CD4-positive, alpha-beta T cell (primary cell): ENCODE results near the gene HLA-DPA1. TPM values are rescaled to one million over a fixed set of nuclear protein-coding genes. Genes with fewer than 3 reads are reported as not detected.

Source experiments
- ATAC-seq: fragments of 200-7000 bp; cut with Tn5 transposase; one replicate; pipeline ENCODE4 v1.10.0; 2022; ENCODE audit warnings: mild to moderate bottlenecking; ENCODE audit not compliant: poor library complexity
- CTCF ChIA-PET: fragments of 350-600 bp; sonication (Branson Sonifier 250); formaldehyde crosslinking; loops from one replicate; lab custom pipeline; 2021; ENCODE audit warnings: antibody characterized with exemption, inconsistent platforms; lab: Charles Lee
- POLR2A ChIA-PET: fragments of 350-600 bp; sonication (Branson Sonifier 250); formaldehyde crosslinking; loops from one replicate; lab custom pipeline; 2021; ENCODE audit warnings: antibody characterized with exemption, inconsistent platforms; lab: Charles Lee
- DNase-seq, 14 experiments: peaks; one replicate each; pipeline ENCODE4 v3.0.0-alpha.2; 2013 to 2020; ENCODE audit warnings: mixed read lengths in 2 of 14
- H3K27ac ChIP-seq, 2 donors: one replicate each; pipeline versions ENCODE4 v1.5.1 to v1.7.0; 2013; ENCODE audit warnings: low read length in 2 of 2, low read depth in 1 of 2, mild to moderate bottlenecking in 1 of 2
- H3K27me3 ChIP-seq, 2 experiments: 1 replicate in 1 of 2; 2 replicates in 1 of 2; pipeline versions ENCODE4 v1.6.1 to v1.7.0; 2013; ENCODE audit warnings: low read length in 2 of 2, control low read depth in 1 of 2, mild to moderate bottlenecking in 1 of 2, moderate library complexity in 1 of 2; ENCODE audit not compliant: insufficient read depth in 2 of 2, control insufficient read depth in 1 of 2
- H3K36me3 ChIP-seq: one replicate; pipeline ENCODE4 v1.6.1; 2013; ENCODE audit warnings: low read length, control low read depth; ENCODE audit not compliant: insufficient read depth
- H3K4me1 ChIP-seq: one replicate; pipeline ENCODE4 v1.6.1; 2013; ENCODE audit warnings: low read length, control low read depth; ENCODE audit not compliant: insufficient read depth
- H3K4me3 ChIP-seq: one replicate; pipeline ENCODE4 v1.5.1; 2013; ENCODE audit warnings: mild to moderate bottlenecking, low read length, moderate library complexity
- H3K9me3 ChIP-seq, 2 experiments: 1 replicate in 1 of 2; 2 replicates in 1 of 2; pipeline versions ENCODE4 v1.6.1 to v1.7.0; 2013; ENCODE audit warnings: low read length in 2 of 2, mild to moderate bottlenecking in 2 of 2, control low read depth in 1 of 2, moderate library complexity in 1 of 2; ENCODE audit not compliant: control insufficient read depth in 1 of 2, insufficient read depth in 1 of 2
- H3K27ac Mint-ChIP-seq: one replicate; pipeline ENCODE4 v1.8.0; 2020; ENCODE audit warnings: mixed read lengths
- H3K27me3 Mint-ChIP-seq: one replicate; pipeline ENCODE4 v1.8.0; 2021; ENCODE audit warnings: mixed read lengths
- H3K36me3 Mint-ChIP-seq: one replicate; pipeline ENCODE4 v1.8.0; 2021; ENCODE audit warnings: low read depth, mixed read lengths
- H3K4me1 Mint-ChIP-seq: one replicate; pipeline ENCODE4 v1.8.0; 2021; ENCODE audit warnings: low read depth, mixed read lengths
- H3K4me3 Mint-ChIP-seq: one replicate; pipeline ENCODE4 v1.8.0; 2020; ENCODE audit warnings: mild to moderate bottlenecking, mixed read lengths
- H3K9me3 Mint-ChIP-seq: one replicate; pipeline ENCODE4 v1.8.0; 2020; ENCODE audit warnings: mixed read lengths
- CTCF ChIP-seq: fragments of 200-600 bp; IDR thresholded peaks from one replicate; pipeline ENCODE4 v1.8.0; 2022; ENCODE audit warnings: antibody characterized with exemption, mild to moderate bottlenecking
- intact Hi-C, 2 experiments: fragments of 100-400 bp; cut with DNase I in 1 of 2; cut with micrococcal nuclease in 1 of 2; formaldehyde crosslinking; loops; one replicate each; pipeline versions ENCODE4 v1.15.1 to v1.9.0; 2023 to 2025; cut with DNase I, micrococcal nuclease
- total RNA-seq, 174 experiments: library from RNA in 2 of 174; stranded (reverse) in 2 of 174; gene quantifications; one replicate each; pipeline ENCODE4 v1.2.3 and lab custom pipeline; 2021 to 2026

The HLA-DPA1 gene
- total RNA-seq, 2 experiments from 2014 or later = 19.4 to 19.9 TPM

- no peak for TF ChIP-seq CTCF
- CTCF ChIA-PET = no interaction called here
- H3K4me1 Mint-ChIP-seq = no peaks in the 10 kb centered on the region
- H3K36me3 ChIP-seq = no peaks in the 10 kb centered on the region
- peaks cover 6% of the 10 kb centered on the region for H3K9me3 Mint-ChIP-seq
- POLR2A ChIA-PET = no interaction called here
- no peak overlapping the region for H3K4me3 Mint-ChIP-seq
- H3K27ac Mint-ChIP-seq = no peak overlapping the region
- no peaks in the 10 kb centered on the region for H3K4me1 ChIP-seq
- no peak overlapping the region for H3K4me3 ChIP-seq
- no peak overlapping the region for H3K27ac ChIP-seq
- peaks cover 0 to 10% of the 10 kb centered on the region in 2 experiments for H3K27me3 ChIP-seq
- no peaks in the 10 kb centered on the region for H3K36me3 Mint-ChIP-seq
- peaks cover 0 to under 1% of the 10 kb centered on the region in 2 experiments for H3K9me3 ChIP-seq
- DNase-seq = no peak
- H3K27me3 Mint-ChIP-seq = peaks cover 60% of the 10 kb centered on the region
- intact Hi-C loops = no loop called here
- no peak for ATAC-seq
Observed at GRCh38 chr6:33105916-33106871, 32.7 kb upstream of the HLA-DPA1 start.

DNA sequence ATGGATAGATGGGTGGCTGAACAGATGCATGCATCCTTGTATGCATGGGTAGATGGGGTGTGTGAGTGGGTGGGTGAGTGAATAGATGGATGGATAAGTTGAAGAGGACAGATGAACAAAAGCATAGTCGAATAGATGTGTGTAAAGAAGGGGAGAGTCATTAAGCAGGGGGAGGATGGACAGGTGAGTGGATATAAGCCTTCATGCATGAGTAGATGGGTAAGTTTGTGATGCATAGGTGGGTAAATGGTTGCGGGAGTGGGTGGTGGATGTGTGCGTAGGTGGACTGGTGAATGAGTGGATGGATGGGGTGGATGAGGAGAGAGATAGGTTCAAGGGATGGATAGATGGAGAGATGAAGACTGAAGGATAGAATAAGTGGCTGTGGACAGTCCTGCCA is 31.9 kb upstream of the HLA-DPA1 start:
- CTCF ChIA-PET = no interaction called here
- Mint-ChIP-seq H3K9me3 (peaks cover 6% of the 10 kb centered on the region), H3K4me1 (no peaks in the 10 kb centered on the region), H3K36me3 (no peaks in the 10 kb centered on the region), H3K27ac (no peak overlapping the region), H3K27me3 (peaks cover 52% of the 10 kb centered on the region), H3K4me3 (no peak overlapping the region)
- peaks cover 0 to 9% of the 10 kb centered on the region in 2 experiments for H3K27me3 ChIP-seq
- no peaks in the 10 kb centered on the region for H3K36me3 ChIP-seq
- POLR2A ChIA-PET = no interaction called here
- no peak for ATAC-seq
- no peak for DNase-seq
- H3K27ac ChIP-seq = no peak overlapping the region
- intact Hi-C loops = no loop called here
- H3K9me3 ChIP-seq = peaks cover 0 to 8% of the 10 kb centered on the region in 2 experiments
- no peak overlapping the region for H3K4me3 ChIP-seq
- no peaks in the 10 kb centered on the region for H3K4me1 ChIP-seq
- TF ChIP-seq CTCF = no peak

DNA sequence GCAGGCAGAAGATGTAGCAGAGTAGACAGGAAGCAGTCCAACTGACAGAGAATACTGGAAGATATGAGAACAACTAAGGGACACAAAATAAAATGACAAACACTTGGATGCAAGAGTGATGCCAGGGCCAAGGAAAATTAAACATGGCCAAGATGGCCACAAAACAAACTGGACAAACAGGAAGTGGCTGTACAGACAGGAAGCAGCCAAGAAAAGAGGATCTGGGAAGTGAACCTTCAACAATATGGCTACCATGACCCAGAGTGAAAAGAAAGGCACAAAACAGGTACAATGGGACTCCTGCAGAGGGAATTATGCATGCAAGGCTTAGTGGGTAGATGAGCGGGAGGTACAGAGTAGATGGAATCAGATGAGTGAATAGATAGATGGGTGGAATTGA is 31.4 kb upstream of the HLA-DPA1 start:
- H3K36me3 Mint-ChIP-seq = peaks cover under 1% of the 10 kb centered on the region
- H3K27ac Mint-ChIP-seq = no peak overlapping the region
- H3K4me1 Mint-ChIP-seq = no peaks in the 10 kb centered on the region
- intact Hi-C loops = no loop called here
- ATAC-seq (no peak), DNase-seq (no peak)
- ChIA-PET POLR2A (no interaction called here), CTCF (no interaction called here)
- no peak overlapping the region for H3K4me3 Mint-ChIP-seq
- Histone ChIP-seq H3K4me3 (no peak overlapping the region), H3K36me3 (no peaks in the 10 kb centered on the region), H3K4me1 (no peaks in the 10 kb centered on the region), H3K27ac (no peak overlapping the region), H3K9me3 (peaks cover 0 to 13% of the 10 kb centered on the region in 2 experiments), H3K27me3 (peaks cover 0 to 4% of the 10 kb centered on the region in 2 experiments)
- H3K27me3 Mint-ChIP-seq = peaks cover 47% of the 10 kb centered on the region
- peaks cover 9% of the 10 kb centered on the region for H3K9me3 Mint-ChIP-seq
- no peak for TF ChIP-seq CTCF
